ENCODE results near the gene CENPS. TPM values are rescaled to one million over a fixed set of nuclear protein-coding genes. Genes with fewer than 3 reads are reported as not detected.

Gene CENPS
- total and polyA plus RNA-seq, 9 of the 15 experiments (the other 6 are each of a cell fraction or from before 2014, with no cell fraction given) = 10.2 to 36.0 (median 26.0) TPM

- Histone ChIP-seq H3K27me3 (ENCODE audit: control insufficient read depth in 2 of 2, insufficient read depth in 2 of 2, low read length in 2 of 2) (no peaks in the 10 kb centered on the region), H3K4me2 (ENCODE audit: insufficient read depth, low read length) (peak overlapping the region; percentile 91), H3K4me3 (peak overlapping the region; percentile 59), H3K79me2 (ENCODE audit: control insufficient read depth, insufficient read depth, low read length) (peaks cover 54% of the 10 kb centered on the region), H3K27ac (ENCODE audit: extremely low read depth, low read depth, low read length) (peak overlapping the region; percentile 90), H4K20me1 (replicated peaks; ENCODE audit: control insufficient read depth, insufficient read depth, low read length) (no peaks in the 10 kb centered on the region), H3K9ac (ENCODE audit: insufficient read depth in 1 of 2, low read depth in 2 of 2, low read length in 2 of 2) (peak overlapping the region; percentile 63 to 82), H2AFZ (ENCODE audit: low read depth, low read length) (peak overlapping the region; percentile 84), H3K36me3 (ENCODE audit: control insufficient read depth, insufficient read depth, low read length) (peaks cover 37% of the 10 kb centered on the region), H3K9me3 (replicated peaks; ENCODE audit: control insufficient read depth, insufficient read depth, low read depth, low read length) (no peaks in the 10 kb centered on the region), H3K4me1 (replicated peaks in 1 of 2; ENCODE audit: control insufficient read depth in 2 of 2, insufficient read depth in 2 of 2, low read length in 2 of 2) (peaks cover 24 to 26% of the 10 kb centered on the region in 2 experiments; a peak in 4 of 5 replicates), H3K9me1 (ENCODE audit: control insufficient read depth, insufficient read depth, low read length) (no peaks in the 10 kb centered on the region)
- ChIA-PET CTCF (ENCODE audit: low intra/inter-chr PET ratio) (no interaction called here), POLR2A (interaction anchor here (0.6 to 2.1 kb wide), 8 partner anchors 11 to 312 kb away, joined by 3 to 9 read pairs (median 3); no protein-coding TSS in a partner anchor)
- in situ Hi-C loops (cut with MboI) = no loop called here
- peak in 1 of 4 experiments; percentile 67 for DNase-seq (ENCODE audit: extremely low read depth in 1 of 4, low spot score in 3 of 4)
- FAIRE-seq = no peak
- 11% methylated on average over 23 of the region's 23 CpGs for WGBS (ENCODE audit: insufficient coverage, low coverage, missing lambda C conversion rate)
- ATAC-seq = peak; percentile 2; the same call in 1 of the 3 replicates
- intact Hi-C loops (cut with micrococcal nuclease) = loop anchor here (5.0 kb wide), 1 partner anchor 96 kb away; no protein-coding TSS in a partner anchor
- no TSS peak for BruUV-seq (replicated peaks)
- TF ChIP-seq KDM1A (IDR thresholded peaks at IDR 0.05) (peak; percentile 7 to 32; a peak in 1 of 4 replicates), POLR2G (IDR thresholded peaks at IDR 0.05; ENCODE audit: low read depth, low read length) (peak; percentile 56), KLF1 (tag; IDR thresholded peaks at IDR 0.05) (no peak), ZNF398 (CRISPR knock-in tag; IDR thresholded peaks at IDR 0.05) (no peak), NKRF (IDR thresholded peaks at IDR 0.05; ENCODE audit: borderline replicate concordance) (no peak), ZNF175 (CRISPR knock-in tag; IDR thresholded peaks at IDR 0.05; ENCODE audit: low read depth) (no peak), NFIC (IDR thresholded peaks at IDR 0.05) (no peak), ADNP (tag; IDR thresholded peaks at IDR 0.05) (peak; percentile 8; the same call in 1 of the 2 replicates), ZKSCAN8 (CRISPR knock-in tag; IDR thresholded peaks at IDR 0.05) (0 out of 2 replicates have a peak, but pooled peaks have one; percentile 22), HMGN3 (IDR thresholded peaks at IDR 0.05; ENCODE audit: borderline replicate concordance, extremely low read depth, insufficient read length, low read depth, low read length) (no peak), AFF4 (CRISPR knock-in tag; IDR thresholded peaks at IDR 0.05) (no peak), ZNF239 (CRISPR knock-in tag; IDR thresholded peaks at IDR 0.05) (no peak)
Measured at GRCh38 chr1:10473145-10473765, 43.0 kb downstream of the CENPS start.

Measured in K562 (cell line).